SK-N-SH (cell line): ENCODE measurements around the gene IQCK. TPM values are rescaled to one million over a fixed set of nuclear protein-coding genes. Genes with fewer than 3 reads are reported as not detected.

Source experiments
- CTCF ChIA-PET: fragments of 300-600, 350-600 bp; formaldehyde crosslinking; extraction: SDS; loops from one replicate; lab custom pipeline; 2021; lab: Yijun Ruan, JAX
- POLR2A ChIA-PET: fragments of 350-600 bp; sonication (Branson Sonifier 250); formaldehyde crosslinking; extraction: SDS; loops from one replicate; lab custom pipeline; 2020; ENCODE audit warnings: antibody characterized with exemption, inconsistent platforms; lab: Yijun Ruan, JAX
- DNase-seq: peaks from one replicate; pipeline ENCODE4 v3.0.0; 2012
- H2AFZ ChIP-seq: fragments of 200-600 bp; sonication (generic); 2 replicates; pipeline ENCODE4 v1.8.1; 2016; ENCODE audit warnings: antibody characterized with exemption, mild to moderate bottlenecking, low read depth
- H3F3A ChIP-seq: fragments of 200-600 bp; sonication (generic); replicated peaks from 2 replicates; pipeline ENCODE3; 2016; ENCODE audit warnings: antibody characterized with exemption, mild to moderate bottlenecking; ENCODE audit not compliant: insufficient read depth
- H3K27ac ChIP-seq, 2 experiments: fragments of 200-500 bp in 1 of 2; fragments of 200-600 bp in 1 of 2; sonication (Bioruptor generic) in 1 of 2; sonication (generic), shearing (Covaris generic) in 1 of 2; 2 replicates each; pipeline versions ENCODE4 v1.5.1 to v1.6.1; 2014 to 2016; ENCODE audit warnings: low read depth in 2 of 2, inconsistent platforms in 1 of 2, low read length in 1 of 2, mild to moderate bottlenecking in 1 of 2, mixed read lengths in 1 of 2
- H3K27me3 ChIP-seq: fragments of 200-600 bp; sonication (generic), shearing (Covaris generic); 2 replicates; pipeline ENCODE4 v1.6.1; 2016; ENCODE audit warnings: mixed run types; ENCODE audit not compliant: insufficient read depth
- H3K36me3 ChIP-seq, 2 experiments: fragments of 200-500 bp in 1 of 2; fragments of 200-600 bp in 1 of 2; sonication (Bioruptor generic) in 1 of 2; sonication (generic) in 1 of 2; replicated peaks in 1 of 2; 2 replicates each; pipeline versions ENCODE3 to v1.5.1; 2014 to 2016; ENCODE audit warnings: low read length in 1 of 2, mild to moderate bottlenecking in 1 of 2; ENCODE audit not compliant: insufficient read depth in 2 of 2, control insufficient read depth in 1 of 2
- H3K4me1 ChIP-seq, 2 experiments: fragments of 200-500 bp in 1 of 2; fragments of 200-600 bp in 1 of 2; sonication (Bioruptor generic) in 1 of 2; sonication (generic), shearing (Covaris generic) in 1 of 2; 2 replicates each; pipeline versions ENCODE4 v1.5.1 to v1.6.1; 2014 to 2016; ENCODE audit warnings: low read depth in 1 of 2, low read length in 1 of 2, mixed run types in 1 of 2; ENCODE audit not compliant: insufficient read depth in 2 of 2, control insufficient read depth in 1 of 2
- H3K4me2 ChIP-seq: fragments of 200-600 bp; sonication (generic), shearing (Covaris generic); 2 replicates; pipeline ENCODE4 v1.6.1; 2017; ENCODE audit warnings: mixed run types
- H3K4me3 ChIP-seq, 2 experiments: fragments of 200-500 bp in 1 of 2; fragments of 200-600 bp in 1 of 2; sonication (Bioruptor generic) in 1 of 2; sonication (generic), shearing (Covaris generic) in 1 of 2; 2 replicates each; pipeline versions ENCODE4 v1.5.1 to v1.8.1; 2014 to 2016; ENCODE audit warnings: low read depth in 2 of 2, inconsistent platforms in 1 of 2, low read length in 1 of 2, mild to moderate bottlenecking in 1 of 2, mixed read lengths in 1 of 2, moderate library complexity in 1 of 2
- H3K79me2 ChIP-seq: fragments of 200-600 bp; sonication (generic); 2 replicates; pipeline ENCODE4 v1.8.1; 2017; ENCODE audit warnings: mild to moderate bottlenecking; ENCODE audit not compliant: insufficient read depth
- H3K9ac ChIP-seq: fragments of 200-600 bp; sonication (generic); 2 replicates; pipeline ENCODE4 v1.6.1; 2017; ENCODE audit warnings: mixed run types
- H3K9me2 ChIP-seq: fragments of 200-600 bp; sonication (generic); 2 replicates; pipeline ENCODE4 v1.6.1; 2017; ENCODE audit warnings: mixed run types
- H3K9me3 ChIP-seq: fragments of 200-600 bp; sonication (generic); 2 replicates; pipeline ENCODE4 v1.6.1; 2017; ENCODE audit warnings: mixed run types, mild to moderate bottlenecking, moderate library complexity
- H4K20me1 ChIP-seq: fragments of 200-600 bp; sonication (generic); 2 replicates; pipeline ENCODE4 v1.6.1; 2017; ENCODE audit warnings: mild to moderate bottlenecking, mixed run types; ENCODE audit not compliant: insufficient read depth
- ELF1 ChIP-seq: IDR thresholded peaks from 2 replicates; pipeline ENCODE4 v1.4.0; 2012
- EP300 ChIP-seq, 2 experiments: IDR thresholded peaks; 2 replicates each; pipeline versions ENCODE4 v1.4.0 to v1.6.1; 2012; ENCODE audit warnings: borderline replicate concordance in 1 of 2, low read depth in 1 of 2, low read length in 1 of 2
- FOSL2 ChIP-seq: IDR thresholded peaks from 2 replicates; pipeline ENCODE4 v1.4.0; 2012; ENCODE audit warnings: low read depth, mild to moderate bottlenecking, moderate library complexity, borderline replicate concordance
- GATA2 ChIP-seq: sonication (generic); formaldehyde crosslinking; IDR thresholded peaks from 2 replicates; pipeline ENCODE4 v1.5.0; 2020; ENCODE audit warnings: mild to moderate bottlenecking, missing genetic modification reagents
- MAX ChIP-seq: IDR thresholded peaks from 2 replicates; pipeline ENCODE4 v1.4.0; 2012; ENCODE audit warnings: low read depth
- NFIC ChIP-seq: IDR thresholded peaks from 2 replicates; pipeline ENCODE4 v1.4.0; 2012; ENCODE audit warnings: borderline replicate concordance
- PBX3 ChIP-seq: IDR thresholded peaks from 2 replicates; pipeline ENCODE4; 2012
- RXRA ChIP-seq: IDR thresholded peaks from 2 replicates; pipeline ENCODE4 v1.4.0; 2012; ENCODE audit warnings: low read depth, mild to moderate bottlenecking, borderline replicate concordance
- TCF12 ChIP-seq: IDR thresholded peaks from 2 replicates; pipeline ENCODE4 v1.4.0; 2012
- WGBS: methylation state at CpG from one replicate; pipeline ENCODE4 v1.1.6; 2017; ENCODE audit warnings: low lambda C conversion rate; 5-methylcytosine and 5-hydroxymethylcytosine counted together
- polyA plus RNA-seq, 3 experiments: library from polyadenylated mRNA; depleted of rRNA; stranded (reverse); fragments of >200 nt; gene quantifications; 2 replicates each; pipeline ENCODE4 v1.2.3, GENCODE V29; 2012
- TF ChIP-seq, protein P1 (sequence below): fragments of 200-600 bp; sonication (generic); IDR thresholded peaks from 2 replicates; pipeline ENCODE4 v1.6.1; 2017; ENCODE audit warnings: antibody characterized with exemption, mild to moderate bottlenecking, moderate library complexity
- TF ChIP-seq, protein P2 (sequence below): IDR thresholded peaks from 2 replicates; pipeline ENCODE4 v1.4.0; 2012; ENCODE audit warnings: low read depth, borderline replicate concordance

IQCK gene
- polyA plus RNA-seq, 1 of the 3 experiments (the other 2 are of a cell fraction), result 7.3 TPM

DNA sequence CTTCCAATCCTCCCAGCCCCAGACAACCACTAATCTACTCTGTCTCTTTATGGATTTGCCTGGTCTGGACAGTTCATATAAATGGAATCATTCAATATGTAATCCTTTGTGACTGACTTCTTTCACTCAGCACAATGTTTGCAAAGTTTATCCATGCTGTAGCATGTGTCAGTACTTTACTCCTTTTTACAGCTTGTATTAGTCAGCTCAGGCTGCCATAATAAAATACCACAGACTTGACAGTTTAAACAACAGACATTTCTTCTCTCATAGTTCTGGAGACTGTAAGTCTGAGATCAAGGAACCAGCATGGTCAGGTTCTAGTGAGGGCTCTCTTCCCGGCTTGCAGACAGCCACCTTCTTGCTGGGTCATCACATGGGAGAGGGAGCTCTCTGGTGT, 125.3 kb downstream of the IQCK start:
- Histone ChIP-seq H3K9me3 (no peaks in the 10 kb centered on the region), H3K4me2 (no peak overlapping the region), H2AFZ (no peak overlapping the region), H3K4me3 (no peak overlapping the region), H3F3A (peaks cover 12% of the 10 kb centered on the region), H4K20me1 (no peaks in the 10 kb centered on the region), H3K9me2 (no peaks in the 10 kb centered on the region), H3K79me2 (no peaks in the 10 kb centered on the region), H3K36me3 (no peaks in the 10 kb centered on the region), H3K9ac (no peak overlapping the region), H3K27me3 (no peaks in the 10 kb centered on the region), H3K27ac (no peak overlapping the region), H3K4me1 (no peaks in the 10 kb centered on the region)
- POLR2A ChIA-PET, result no interaction called here
- TF ChIP-seq ELF1, result no peak
- TF ChIP-seq, protein P1, sequence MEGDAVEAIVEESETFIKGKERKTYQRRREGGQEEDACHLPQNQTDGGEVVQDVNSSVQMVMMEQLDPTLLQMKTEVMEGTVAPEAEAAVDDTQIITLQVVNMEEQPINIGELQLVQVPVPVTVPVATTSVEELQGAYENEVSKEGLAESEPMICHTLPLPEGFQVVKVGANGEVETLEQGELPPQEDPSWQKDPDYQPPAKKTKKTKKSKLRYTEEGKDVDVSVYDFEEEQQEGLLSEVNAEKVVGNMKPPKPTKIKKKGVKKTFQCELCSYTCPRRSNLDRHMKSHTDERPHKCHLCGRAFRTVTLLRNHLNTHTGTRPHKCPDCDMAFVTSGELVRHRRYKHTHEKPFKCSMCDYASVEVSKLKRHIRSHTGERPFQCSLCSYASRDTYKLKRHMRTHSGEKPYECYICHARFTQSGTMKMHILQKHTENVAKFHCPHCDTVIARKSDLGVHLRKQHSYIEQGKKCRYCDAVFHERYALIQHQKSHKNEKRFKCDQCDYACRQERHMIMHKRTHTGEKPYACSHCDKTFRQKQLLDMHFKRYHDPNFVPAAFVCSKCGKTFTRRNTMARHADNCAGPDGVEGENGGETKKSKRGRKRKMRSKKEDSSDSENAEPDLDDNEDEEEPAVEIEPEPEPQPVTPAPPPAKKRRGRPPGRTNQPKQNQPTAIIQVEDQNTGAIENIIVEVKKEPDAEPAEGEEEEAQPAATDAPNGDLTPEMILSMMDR, result no peak
- CTCF ChIA-PET, result interaction anchor here (0.8 kb wide), 1 partner anchor 14 kb away, joined by 4 read pairs; no protein-coding TSS in a partner anchor
- no peak for DNase-seq
- WGBS, result 67% methylated on average over 1 of the region's 1 CpG

DNA sequence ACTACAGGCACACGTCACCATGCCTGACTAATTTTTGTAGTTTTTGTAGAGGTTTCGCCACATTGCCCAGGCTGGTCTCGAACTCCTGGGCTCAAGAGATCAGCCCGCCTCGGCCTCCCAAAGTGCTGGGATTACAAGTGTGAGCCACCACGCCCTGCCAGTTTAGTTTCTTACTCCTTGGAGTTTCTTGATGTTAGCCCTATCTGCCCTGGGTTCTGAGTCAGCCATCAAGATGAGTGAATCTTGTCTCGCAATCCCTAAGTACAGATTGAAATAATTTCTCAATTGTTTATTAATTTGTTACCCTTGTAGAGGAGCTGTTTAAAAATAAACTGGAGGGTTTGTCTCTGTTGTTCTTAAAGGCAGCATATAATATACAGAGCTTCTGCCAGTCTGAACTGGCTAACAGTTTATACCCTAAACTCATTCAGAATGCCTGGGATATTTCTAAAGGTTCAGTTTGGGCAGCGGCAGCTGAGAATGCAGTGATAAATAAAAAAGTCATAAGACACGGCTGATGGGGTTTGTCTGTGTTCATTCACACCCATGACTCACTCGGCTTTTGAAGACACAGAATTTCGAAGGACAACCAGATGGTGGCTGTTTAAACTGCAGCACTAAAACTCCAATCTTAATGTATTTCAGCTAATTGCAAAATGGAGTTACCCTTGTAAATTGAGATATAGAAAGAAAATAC, 127.0 kb downstream of the IQCK start:
- 70% methylated on average over 11 of the region's 11 CpGs for WGBS
- Histone ChIP-seq H3F3A (peaks cover 12% of the 10 kb centered on the region), H3K9ac (no peak overlapping the region), H2AFZ (no peak overlapping the region), H4K20me1 (no peaks in the 10 kb centered on the region), H3K9me2 (no peaks in the 10 kb centered on the region), H3K9me3 (no peaks in the 10 kb centered on the region), H3K4me1 (no peaks in the 10 kb centered on the region), H3K4me2 (no peak overlapping the region), H3K79me2 (no peaks in the 10 kb centered on the region), H3K36me3 (no peaks in the 10 kb centered on the region), H3K27me3 (no peaks in the 10 kb centered on the region), H3K27ac (peak overlapping the region in 1 of 2 experiments; percentile 48; a peak in 1 of 4 replicates), H3K4me3 (no peak overlapping the region)
- ChIA-PET CTCF (no interaction called here), POLR2A (no interaction called here)
- TF ChIP-seq RXRA (no peak), NFIC (0 out of 2 replicates have a peak, but pooled peaks have one; percentile 10), MAX (peak; percentile 19; the same call in 1 of the 2 replicates), EP300 (IDR thresholded peaks at IDR 0.05; ENCODE audit: borderline replicate concordance in 1 of 2, low read depth in 1 of 2, low read length in 1 of 2) (no peak), FOSL2 (peak; percentile 30; the same call in 1 of the 2 replicates), GATA2 (no peak), PBX3 (peak; percentile 41; the same call in 1 of the 2 replicates), TCF12 (peak; percentile 68)
- TF ChIP-seq, protein P2, sequence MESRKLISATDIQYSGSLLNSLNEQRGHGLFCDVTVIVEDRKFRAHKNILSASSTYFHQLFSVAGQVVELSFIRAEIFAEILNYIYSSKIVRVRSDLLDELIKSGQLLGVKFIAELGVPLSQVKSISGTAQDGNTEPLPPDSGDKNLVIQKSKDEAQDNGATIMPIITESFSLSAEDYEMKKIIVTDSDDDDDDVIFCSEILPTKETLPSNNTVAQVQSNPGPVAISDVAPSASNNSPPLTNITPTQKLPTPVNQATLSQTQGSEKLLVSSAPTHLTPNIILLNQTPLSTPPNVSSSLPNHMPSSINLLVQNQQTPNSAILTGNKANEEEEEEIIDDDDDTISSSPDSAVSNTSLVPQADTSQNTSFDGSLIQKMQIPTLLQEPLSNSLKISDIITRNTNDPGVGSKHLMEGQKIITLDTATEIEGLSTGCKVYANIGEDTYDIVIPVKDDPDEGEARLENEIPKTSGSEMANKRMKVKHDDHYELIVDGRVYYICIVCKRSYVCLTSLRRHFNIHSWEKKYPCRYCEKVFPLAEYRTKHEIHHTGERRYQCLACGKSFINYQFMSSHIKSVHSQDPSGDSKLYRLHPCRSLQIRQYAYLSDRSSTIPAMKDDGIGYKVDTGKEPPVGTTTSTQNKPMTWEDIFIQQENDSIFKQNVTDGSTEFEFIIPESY, result no peak
- no peak for DNase-seq
